AG10803 (cell line): ENCODE data around the gene UGT1A8.

Source experiments
- DNase-seq: peaks from one replicate; pipeline ENCODE4 v3.0.0; 2010; ENCODE audit warnings: low read depth
- H3K4me3 ChIP-seq: 2 replicates; pipeline ENCODE4 v1.5.1; 2011; ENCODE audit warnings: mild to moderate bottlenecking, low read length, control low read depth
- TF ChIP-seq, protein P1 (sequence below): conservative IDR thresholded peaks from 2 replicates; pipeline ENCODE4 v1.5.1; 2011; ENCODE audit warnings: mild to moderate bottlenecking, low read length, control low read depth, inconsistent platforms

UGT1A8 gene

DNA sequence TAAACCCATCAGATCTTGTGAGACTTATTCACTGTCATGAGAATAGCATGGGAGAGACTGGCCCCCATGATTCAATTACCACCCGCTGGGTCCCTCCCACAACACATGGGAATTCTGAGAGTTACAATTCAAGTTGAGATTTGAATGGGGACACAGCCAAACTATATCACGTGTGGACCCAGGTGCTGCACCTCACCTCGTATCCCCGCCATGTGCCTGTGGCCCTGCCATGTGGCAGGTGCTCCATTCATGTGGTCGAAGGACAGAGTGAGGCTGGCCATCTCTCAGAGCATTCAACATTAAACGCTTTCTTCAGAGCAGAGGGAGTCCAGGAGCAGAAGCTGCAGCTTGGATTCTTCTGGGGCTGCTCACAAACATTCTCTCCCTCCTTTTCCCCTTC is 193.0 kb downstream of the UGT1A8 start:
- TF ChIP-seq, protein P1, sequence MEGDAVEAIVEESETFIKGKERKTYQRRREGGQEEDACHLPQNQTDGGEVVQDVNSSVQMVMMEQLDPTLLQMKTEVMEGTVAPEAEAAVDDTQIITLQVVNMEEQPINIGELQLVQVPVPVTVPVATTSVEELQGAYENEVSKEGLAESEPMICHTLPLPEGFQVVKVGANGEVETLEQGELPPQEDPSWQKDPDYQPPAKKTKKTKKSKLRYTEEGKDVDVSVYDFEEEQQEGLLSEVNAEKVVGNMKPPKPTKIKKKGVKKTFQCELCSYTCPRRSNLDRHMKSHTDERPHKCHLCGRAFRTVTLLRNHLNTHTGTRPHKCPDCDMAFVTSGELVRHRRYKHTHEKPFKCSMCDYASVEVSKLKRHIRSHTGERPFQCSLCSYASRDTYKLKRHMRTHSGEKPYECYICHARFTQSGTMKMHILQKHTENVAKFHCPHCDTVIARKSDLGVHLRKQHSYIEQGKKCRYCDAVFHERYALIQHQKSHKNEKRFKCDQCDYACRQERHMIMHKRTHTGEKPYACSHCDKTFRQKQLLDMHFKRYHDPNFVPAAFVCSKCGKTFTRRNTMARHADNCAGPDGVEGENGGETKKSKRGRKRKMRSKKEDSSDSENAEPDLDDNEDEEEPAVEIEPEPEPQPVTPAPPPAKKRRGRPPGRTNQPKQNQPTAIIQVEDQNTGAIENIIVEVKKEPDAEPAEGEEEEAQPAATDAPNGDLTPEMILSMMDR, result no peak
- no peak overlapping the region for H3K4me3 ChIP-seq
- no peak for DNase-seq

GRCh38 chr2:233811087-233811486 is 193.7 kb downstream of the UGT1A8 start:
- no peak overlapping the region for H3K4me3 ChIP-seq
- DNase-seq, result no peak
- TF ChIP-seq, protein P1, result no peak

- H3K4me3 ChIP-seq, result no peak overlapping the region
- no peak for DNase-seq
- TF ChIP-seq, protein P1, result no peak
Measured at GRCh38 chr2:233811732-233812131, 194.3 kb downstream of the UGT1A8 start.

GRCh38 chr2:233813236-233814055 is 196.0 kb downstream of the UGT1A8 start:
- no peak for DNase-seq
- TF ChIP-seq, protein P1, result no peak
- H3K4me3 ChIP-seq, result no peak overlapping the region

GRCh38 chr2:233814056-233814835 is 196.8 kb downstream of the UGT1A8 start:
- no peak for DNase-seq
- TF ChIP-seq, protein P1, result no peak

GRCh38 chr2:233815861-233816260 is 198.4 kb downstream of the UGT1A8 start:
- DNase-seq, result peak; percentile 18
- TF ChIP-seq, protein P1, result no peak
- no peak overlapping the region for H3K4me3 ChIP-seq

More at GRCh38 chr2:233814056-233814835, 196.8 kb downstream of the UGT1A8 start:
- H3K4me3 ChIP-seq, result no peak overlapping the region
